Measurements from ENCODE around the gene BRD3.

- TF ChIP-seq CTCF (IDR thresholded peaks at IDR 0.05; ENCODE audit: insufficient read depth, low read depth, low read length) (no peak), EZH2 (IDR thresholded peaks at IDR 0.05; ENCODE audit: insufficient read depth, low read length) (no peak)
These were observed 78.0 kb downstream of the BRD3 start for GRCh38 chr9:133989625-133990365.

All from astrocyte (in vitro differentiated cells and primary cell).